Neural cell (in vitro differentiated cells): ENCODE data around the gene ADSS2. TPM values are rescaled to one million over a fixed set of nuclear protein-coding genes. Genes with fewer than 3 reads are reported as not detected.

Source experiments
- H2AFZ ChIP-seq: fragments of 200-600, 300-800 bp; sonication (generic), shearing (Covaris generic); 2 replicates; pipeline ENCODE4 v1.6.0; 2014; ENCODE audit warnings: low read depth, mild to moderate bottlenecking, antibody characterized with exemption, low read length, moderate library complexity
- H3F3A ChIP-seq: fragments of 200-600 bp; shearing (Covaris generic); 2 replicates; pipeline ENCODE4 v1.6.1; 2016; ENCODE audit warnings: mild to moderate bottlenecking, moderate library complexity, mixed read lengths, antibody characterized with exemption, low read length; ENCODE audit not compliant: insufficient read depth, poor library complexity, severe bottlenecking
- H3K27ac ChIP-seq: fragments of 200-600, 300-800 bp; sonication (generic), shearing (Covaris generic); 2 replicates; pipeline ENCODE4 v1.5.1; 2014; ENCODE audit warnings: mild to moderate bottlenecking, low read length, moderate library complexity
- H3K27me3 ChIP-seq: fragments of 300-800, 200-600 bp; sonication (generic), shearing (Covaris generic); 2 replicates; pipeline ENCODE4 v1.6.0; 2014; ENCODE audit warnings: mild to moderate bottlenecking, low read depth, low read length, moderate library complexity; ENCODE audit not compliant: insufficient read depth
- H3K36me3 ChIP-seq: fragments of 300-800, 200-600 bp; sonication (generic), shearing (Covaris generic); 2 replicates; pipeline ENCODE4 v1.5.1; 2014; ENCODE audit warnings: mild to moderate bottlenecking, antibody characterized with exemption, low read length, moderate library complexity; ENCODE audit not compliant: insufficient read depth
- H3K4me2 ChIP-seq: fragments of 300-800, 200-600 bp; sonication (generic), shearing (Covaris generic); 2 replicates; pipeline ENCODE4 v1.6.0; 2014; ENCODE audit warnings: mild to moderate bottlenecking, low read length
- H3K4me3 ChIP-seq: fragments of 300-800, 200-600 bp; sonication (generic), shearing (Covaris generic); 2 replicates; pipeline ENCODE4 v1.5.1; 2014; ENCODE audit warnings: mild to moderate bottlenecking, low read length, moderate library complexity
- H3K79me2 ChIP-seq: fragments of 200-600 bp; shearing (Covaris generic); replicated peaks from 2 replicates; pipeline ENCODE4 v1.6.0; 2014; ENCODE audit warnings: mild to moderate bottlenecking, low read length, moderate library complexity; ENCODE audit not compliant: insufficient read depth
- H3K9ac ChIP-seq: fragments of 300-800, 200-600 bp; sonication (generic), shearing (Covaris generic); 2 replicates; pipeline ENCODE4 v1.6.1; 2016; ENCODE audit warnings: mild to moderate bottlenecking, low read length, mixed read lengths
- H3K9me2 ChIP-seq: fragments of 200-600 bp; shearing (Covaris generic); 2 replicates; pipeline ENCODE4 v1.6.1; 2016; ENCODE audit warnings: mild to moderate bottlenecking, low read length, mixed read lengths; ENCODE audit not compliant: insufficient read depth
- H3K9me3 ChIP-seq: fragments of 200-600, 300-800 bp; sonication (generic), shearing (Covaris generic); 2 replicates; pipeline ENCODE4 v1.6.1; 2016; ENCODE audit warnings: mild to moderate bottlenecking, mixed run types, low read length, moderate library complexity, mixed read lengths
- H4K20me1 ChIP-seq: fragments of 200-600 bp; shearing (Covaris generic); 2 replicates; pipeline ENCODE4 v1.6.1; 2016; ENCODE audit warnings: mild to moderate bottlenecking, mixed run types; ENCODE audit not compliant: insufficient read depth
- EP300 ChIP-seq: fragments of 450-650 bp; conservative IDR thresholded peaks from 2 replicates; pipeline ENCODE4 v1.6.1; 2014; ENCODE audit warnings: antibody characterized with exemption, mild to moderate bottlenecking, moderate library complexity; ENCODE audit not compliant: poor library complexity, severe bottlenecking
- EZH2 ChIP-seq: fragments of 200-600, 300-800 bp; shearing (Covaris generic), sonication (generic); IDR thresholded peaks from 2 replicates; pipeline ENCODE4 v1.6.1; 2014; ENCODE audit warnings: antibody characterized with exemption, low read length, borderline replicate concordance, mild to moderate bottlenecking; ENCODE audit not compliant: insufficient read depth, poor library complexity, severe bottlenecking
- MXI1 ChIP-seq: fragments of 450-650 bp; conservative IDR thresholded peaks from 2 replicates; pipeline ENCODE4 v1.6.1; 2014; ENCODE audit warnings: antibody characterized with exemption, mild to moderate bottlenecking; ENCODE audit not compliant: poor library complexity, severe bottlenecking
- POLR2AphosphoS5 ChIP-seq: IDR thresholded peaks from 2 replicates; pipeline ENCODE4 v1.6.1; 2012
- RAD21 ChIP-seq: fragments of 450-650 bp; conservative IDR thresholded peaks from 2 replicates; pipeline ENCODE4 v1.6.1; 2014; ENCODE audit warnings: antibody characterized with exemption, mild to moderate bottlenecking, moderate library complexity
- REST ChIP-seq: IDR thresholded peaks from 2 replicates; pipeline ENCODE4 v1.6.1; 2012; ENCODE audit warnings: borderline replicate concordance
- SMC3 ChIP-seq: fragments of 450-650 bp; conservative IDR thresholded peaks from 2 replicates; pipeline ENCODE4 v1.6.1; 2014; ENCODE audit warnings: antibody characterized with exemption, mild to moderate bottlenecking, moderate library complexity; ENCODE audit not compliant: poor library complexity
- TAF1 ChIP-seq: IDR thresholded peaks from 2 replicates; pipeline ENCODE4 v1.6.1; 2012; ENCODE audit warnings: low read depth
- polyA plus RNA-seq: library from polyadenylated mRNA; depleted of rRNA; stranded (reverse); fragments of >200 nt; gene quantifications from 2 replicates; pipeline ENCODE4 v1.2.3, GENCODE V29; 2014
- TF ChIP-seq, protein P1 (sequence below): fragments of 450-650 bp; IDR thresholded peaks from 2 replicates; pipeline ENCODE4 v1.5.1; 2014; ENCODE audit warnings: antibody characterized with exemption, mild to moderate bottlenecking, moderate library complexity; ENCODE audit not compliant: poor library complexity, severe bottlenecking

ADSS2 gene
- polyA plus RNA-seq, 1 donor from 2014 or later, result 86.1 TPM

- no peaks in the 10 kb centered on the region for H3K9me3 ChIP-seq
- H3K9ac ChIP-seq, result no peak overlapping the region
- TF ChIP-seq POLR2AphosphoS5, result no peak
- TF ChIP-seq RAD21, result no peak
- TF ChIP-seq REST, result no peak
- TF ChIP-seq, protein P1, sequence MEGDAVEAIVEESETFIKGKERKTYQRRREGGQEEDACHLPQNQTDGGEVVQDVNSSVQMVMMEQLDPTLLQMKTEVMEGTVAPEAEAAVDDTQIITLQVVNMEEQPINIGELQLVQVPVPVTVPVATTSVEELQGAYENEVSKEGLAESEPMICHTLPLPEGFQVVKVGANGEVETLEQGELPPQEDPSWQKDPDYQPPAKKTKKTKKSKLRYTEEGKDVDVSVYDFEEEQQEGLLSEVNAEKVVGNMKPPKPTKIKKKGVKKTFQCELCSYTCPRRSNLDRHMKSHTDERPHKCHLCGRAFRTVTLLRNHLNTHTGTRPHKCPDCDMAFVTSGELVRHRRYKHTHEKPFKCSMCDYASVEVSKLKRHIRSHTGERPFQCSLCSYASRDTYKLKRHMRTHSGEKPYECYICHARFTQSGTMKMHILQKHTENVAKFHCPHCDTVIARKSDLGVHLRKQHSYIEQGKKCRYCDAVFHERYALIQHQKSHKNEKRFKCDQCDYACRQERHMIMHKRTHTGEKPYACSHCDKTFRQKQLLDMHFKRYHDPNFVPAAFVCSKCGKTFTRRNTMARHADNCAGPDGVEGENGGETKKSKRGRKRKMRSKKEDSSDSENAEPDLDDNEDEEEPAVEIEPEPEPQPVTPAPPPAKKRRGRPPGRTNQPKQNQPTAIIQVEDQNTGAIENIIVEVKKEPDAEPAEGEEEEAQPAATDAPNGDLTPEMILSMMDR, result no peak
- TF ChIP-seq EP300, result no peak
- TF ChIP-seq SMC3, result no peak
- TF ChIP-seq MXI1, result no peak
- TF ChIP-seq TAF1, result no peak
- no peak for TF ChIP-seq EZH2
- H3F3A ChIP-seq, result no peaks in the 10 kb centered on the region
- H2AFZ ChIP-seq, result no peak overlapping the region
- H3K79me2 ChIP-seq, result no peaks in the 10 kb centered on the region
- H3K27ac ChIP-seq, result no peak overlapping the region
- peaks cover 6% of the 10 kb centered on the region for H3K36me3 ChIP-seq
- H3K4me2 ChIP-seq, result no peak overlapping the region
- no peaks in the 10 kb centered on the region for H4K20me1 ChIP-seq
- no peaks in the 10 kb centered on the region for H3K9me2 ChIP-seq
- H3K4me3 ChIP-seq, result no peak overlapping the region
- H3K27me3 ChIP-seq, result no peaks in the 10 kb centered on the region
Measured at GRCh38 chr1:244409701-244410100, 42.0 kb downstream of the ADSS2 start.

DNA sequence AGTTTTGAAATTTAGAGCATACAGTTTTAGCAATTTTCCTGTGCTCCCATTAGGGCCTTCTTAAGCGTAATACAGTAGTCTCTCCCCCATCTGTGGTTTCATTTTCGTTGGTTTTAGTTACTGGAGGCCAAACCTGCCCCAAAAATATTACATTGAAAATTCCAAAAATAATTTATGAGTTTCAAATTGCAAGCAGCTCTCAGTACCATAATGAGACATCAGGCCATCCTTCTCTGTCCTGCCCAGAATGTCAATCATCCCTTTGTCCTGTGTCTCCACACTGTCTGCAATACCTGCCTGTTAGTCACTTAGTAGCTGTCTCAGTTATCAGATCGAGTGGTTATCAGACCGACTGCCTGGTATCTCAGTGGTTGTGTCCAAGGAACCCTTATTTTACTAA, 45.4 kb downstream of the ADSS2 start:
- TF ChIP-seq, protein P1, result no peak
- TF ChIP-seq POLR2AphosphoS5 (no peak), TAF1 (no peak), SMC3 (no peak), MXI1 (no peak), REST (no peak), RAD21 (no peak), EZH2 (no peak)
- Histone ChIP-seq H3K36me3 (peaks cover 15% of the 10 kb centered on the region), H3K9ac (no peak overlapping the region)

More for the DNA sequence above, 45.4 kb downstream of the ADSS2 start:
- Histone ChIP-seq H3K4me2 (no peak overlapping the region), H3K4me3 (no peak overlapping the region), H3K9me3 (no peaks in the 10 kb centered on the region), H3F3A (no peaks in the 10 kb centered on the region), H3K27me3 (no peaks in the 10 kb centered on the region), H3K27ac (no peak overlapping the region), H2AFZ (no peak overlapping the region), H4K20me1 (no peaks in the 10 kb centered on the region), H3K9me2 (no peaks in the 10 kb centered on the region), H3K79me2 (no peaks in the 10 kb centered on the region)
